ENCODE data around the gene GAB2. TPM values are rescaled to one million over a fixed set of nuclear protein-coding genes. Genes with fewer than 3 reads are reported as not detected.
"Not testable (repeated sequence)": the region's sequence is repeated elsewhere in the genome, so short reads cannot be mapped to it uniquely, and the experiment has no call there.

Gene GAB2
- total RNA-seq, 1 experiment from 2014 or later, result 10.0 TPM

DNA sequence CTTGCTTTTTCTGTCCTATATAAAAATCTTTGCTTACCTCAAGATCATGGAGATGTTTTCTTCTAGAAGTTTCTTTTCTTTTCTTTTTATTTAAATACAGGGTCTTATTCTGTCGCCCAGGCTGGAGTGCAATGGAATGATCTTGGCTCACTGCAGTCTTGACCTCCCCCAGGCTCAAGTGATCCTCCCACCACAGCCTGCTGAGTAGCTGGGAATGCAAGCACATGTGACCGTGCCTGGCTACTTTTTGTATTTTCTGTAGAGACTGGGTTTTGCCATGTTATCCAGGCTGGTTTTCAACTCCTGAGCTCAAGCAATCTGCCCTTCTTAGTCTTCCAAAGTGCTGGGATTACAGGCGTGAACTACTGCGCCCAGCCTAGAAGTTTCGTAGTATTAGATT lies 183.6 kb downstream of the GAB2 start:
- H3K4me1 ChIP-seq (ENCODE audit: control insufficient read depth, insufficient read depth, low read length), result no peaks in the 10 kb centered on the region
- in situ Hi-C loops (cut with HindIII; ENCODE audit: low pct_unique_long_range_greater_than_20kb, low sequenced_read_pairs) (no loop called here), intact Hi-C loops (cut with micrococcal nuclease; ENCODE audit: unreplicated experiment) (no loop called here)
- no peaks in the 10 kb centered on the region for H3K9me3 ChIP-seq (ENCODE audit: control insufficient read depth, insufficient read depth, low read depth, low read length)
- ChIA-PET POLR2A (no interaction called here), CTCF (no interaction called here)
- no peak overlapping the region for H3K27ac ChIP-seq (ENCODE audit: low read length)
- BruUV-seq (replicated peaks), result no TSS peak
- DNase-seq (ENCODE audit: low read depth, low spot score), result no peak
- TF ChIP-seq, protein P1, sequence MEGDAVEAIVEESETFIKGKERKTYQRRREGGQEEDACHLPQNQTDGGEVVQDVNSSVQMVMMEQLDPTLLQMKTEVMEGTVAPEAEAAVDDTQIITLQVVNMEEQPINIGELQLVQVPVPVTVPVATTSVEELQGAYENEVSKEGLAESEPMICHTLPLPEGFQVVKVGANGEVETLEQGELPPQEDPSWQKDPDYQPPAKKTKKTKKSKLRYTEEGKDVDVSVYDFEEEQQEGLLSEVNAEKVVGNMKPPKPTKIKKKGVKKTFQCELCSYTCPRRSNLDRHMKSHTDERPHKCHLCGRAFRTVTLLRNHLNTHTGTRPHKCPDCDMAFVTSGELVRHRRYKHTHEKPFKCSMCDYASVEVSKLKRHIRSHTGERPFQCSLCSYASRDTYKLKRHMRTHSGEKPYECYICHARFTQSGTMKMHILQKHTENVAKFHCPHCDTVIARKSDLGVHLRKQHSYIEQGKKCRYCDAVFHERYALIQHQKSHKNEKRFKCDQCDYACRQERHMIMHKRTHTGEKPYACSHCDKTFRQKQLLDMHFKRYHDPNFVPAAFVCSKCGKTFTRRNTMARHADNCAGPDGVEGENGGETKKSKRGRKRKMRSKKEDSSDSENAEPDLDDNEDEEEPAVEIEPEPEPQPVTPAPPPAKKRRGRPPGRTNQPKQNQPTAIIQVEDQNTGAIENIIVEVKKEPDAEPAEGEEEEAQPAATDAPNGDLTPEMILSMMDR (IDR thresholded peaks at IDR 0.05), result no peak
- TF ChIP-seq TCF7L2 (IDR thresholded peaks at IDR 0.05; ENCODE audit: low read depth, low read length), result no peak
- TF ChIP-seq, protein P2, sequence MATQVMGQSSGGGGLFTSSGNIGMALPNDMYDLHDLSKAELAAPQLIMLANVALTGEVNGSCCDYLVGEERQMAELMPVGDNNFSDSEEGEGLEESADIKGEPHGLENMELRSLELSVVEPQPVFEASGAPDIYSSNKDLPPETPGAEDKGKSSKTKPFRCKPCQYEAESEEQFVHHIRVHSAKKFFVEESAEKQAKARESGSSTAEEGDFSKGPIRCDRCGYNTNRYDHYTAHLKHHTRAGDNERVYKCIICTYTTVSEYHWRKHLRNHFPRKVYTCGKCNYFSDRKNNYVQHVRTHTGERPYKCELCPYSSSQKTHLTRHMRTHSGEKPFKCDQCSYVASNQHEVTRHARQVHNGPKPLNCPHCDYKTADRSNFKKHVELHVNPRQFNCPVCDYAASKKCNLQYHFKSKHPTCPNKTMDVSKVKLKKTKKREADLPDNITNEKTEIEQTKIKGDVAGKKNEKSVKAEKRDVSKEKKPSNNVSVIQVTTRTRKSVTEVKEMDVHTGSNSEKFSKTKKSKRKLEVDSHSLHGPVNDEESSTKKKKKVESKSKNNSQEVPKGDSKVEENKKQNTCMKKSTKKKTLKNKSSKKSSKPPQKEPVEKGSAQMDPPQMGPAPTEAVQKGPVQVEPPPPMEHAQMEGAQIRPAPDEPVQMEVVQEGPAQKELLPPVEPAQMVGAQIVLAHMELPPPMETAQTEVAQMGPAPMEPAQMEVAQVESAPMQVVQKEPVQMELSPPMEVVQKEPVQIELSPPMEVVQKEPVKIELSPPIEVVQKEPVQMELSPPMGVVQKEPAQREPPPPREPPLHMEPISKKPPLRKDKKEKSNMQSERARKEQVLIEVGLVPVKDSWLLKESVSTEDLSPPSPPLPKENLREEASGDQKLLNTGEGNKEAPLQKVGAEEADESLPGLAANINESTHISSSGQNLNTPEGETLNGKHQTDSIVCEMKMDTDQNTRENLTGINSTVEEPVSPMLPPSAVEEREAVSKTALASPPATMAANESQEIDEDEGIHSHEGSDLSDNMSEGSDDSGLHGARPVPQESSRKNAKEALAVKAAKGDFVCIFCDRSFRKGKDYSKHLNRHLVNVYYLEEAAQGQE (IDR thresholded peaks at IDR 0.05; ENCODE audit: insufficient read depth in 1 of 2, low read depth in 2 of 2, low read length in 1 of 2), result no peak
- no peak for TF ChIP-seq SIN3A (IDR thresholded peaks at IDR 0.05; ENCODE audit: borderline replicate concordance, insufficient read depth, low read depth, low read length)
- no peak for TF ChIP-seq POLR2AphosphoS5 (IDR thresholded peaks at IDR 0.05; ENCODE audit: low read depth, low read length)
- no peak overlapping the region for H3K4me3 ChIP-seq (ENCODE audit: low read depth in 2 of 2, low read length in 2 of 2)
- H3K36me3 ChIP-seq (ENCODE audit: control insufficient read depth, insufficient read depth, low read length), result no peaks in the 10 kb centered on the region
- no peak for ATAC-seq
- H3K27me3 ChIP-seq (ENCODE audit: control insufficient read depth, insufficient read depth, low read length), result no peaks in the 10 kb centered on the region

DNA sequence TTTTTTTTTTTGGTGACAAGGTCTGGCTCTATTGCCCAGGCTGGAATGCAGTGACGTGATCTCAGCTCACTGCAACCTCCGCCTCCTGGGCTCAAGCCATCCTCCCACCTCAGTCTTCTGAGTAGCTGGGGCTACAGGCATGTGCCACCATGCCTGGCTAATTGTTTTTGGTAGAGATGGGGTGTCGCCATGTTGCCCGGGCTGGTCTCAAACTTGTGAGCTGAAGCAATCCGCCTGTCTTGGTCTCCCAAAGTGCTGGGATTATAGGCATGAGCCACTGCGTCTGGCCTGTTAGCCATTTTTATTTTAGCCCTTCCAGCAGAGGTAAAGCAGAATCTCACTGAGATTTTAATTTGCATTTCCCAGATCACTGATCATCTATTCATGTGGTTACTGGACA lies 184.6 kb downstream of the GAB2 start:
- intact Hi-C loops (cut with micrococcal nuclease; ENCODE audit: unreplicated experiment); H3K9me3 ChIP-seq (ENCODE audit: control insufficient read depth, insufficient read depth, low read depth, low read length); ATAC-seq; CTCF ChIA-PET; H3K27ac ChIP-seq (ENCODE audit: low read length); H3K4me1 ChIP-seq (ENCODE audit: control insufficient read depth, insufficient read depth, low read length); H3K4me3 ChIP-seq (ENCODE audit: low read depth in 2 of 2, low read length in 2 of 2); BruUV-seq (replicated peaks); in situ Hi-C loops (cut with HindIII; ENCODE audit: low pct_unique_long_range_greater_than_20kb, low sequenced_read_pairs); H3K27me3 ChIP-seq (ENCODE audit: control insufficient read depth, insufficient read depth, low read length); H3K36me3 ChIP-seq (ENCODE audit: control insufficient read depth, insufficient read depth, low read length); DNase-seq (ENCODE audit: low read depth, low spot score): not testable (repeated sequence)
- POLR2A ChIA-PET, result interaction anchor here (0.6 kb wide), 1 partner anchor 204 kb away, joined by 4 read pairs; no protein-coding TSS in a partner anchor

DNA sequence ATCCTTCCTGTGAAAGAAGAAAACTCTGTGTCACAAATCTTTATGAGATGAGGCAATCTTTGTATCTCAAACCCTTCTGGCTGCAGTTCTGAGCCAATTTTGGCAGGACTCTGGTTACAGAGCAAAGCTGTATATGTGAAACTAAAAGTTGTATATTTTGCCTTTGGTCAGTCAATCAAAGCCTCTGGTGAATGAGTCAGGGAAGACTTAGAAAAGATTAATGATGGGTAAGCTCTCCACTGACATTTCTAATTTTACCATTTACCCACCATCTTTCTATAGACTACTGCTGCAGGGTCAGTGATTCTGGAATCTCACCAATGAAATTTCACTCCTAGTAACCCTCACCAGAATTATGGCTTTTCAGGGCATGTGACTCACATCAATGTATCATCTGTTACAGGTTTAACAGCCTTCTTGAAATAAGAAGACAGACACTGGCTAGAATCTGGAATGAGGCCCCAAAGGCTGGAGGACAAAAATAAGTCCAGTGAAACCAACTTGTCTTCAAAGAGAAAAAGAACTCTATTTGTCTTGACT lies 185.6 kb downstream of the GAB2 start:
- intact Hi-C loops (cut with micrococcal nuclease; ENCODE audit: unreplicated experiment), result no loop called here
- no peak for TF ChIP-seq POLR2AphosphoS5 (IDR thresholded peaks at IDR 0.05; ENCODE audit: low read depth, low read length)
- TF ChIP-seq TCF7L2 (IDR thresholded peaks at IDR 0.05; ENCODE audit: low read depth, low read length), result no peak
- TF ChIP-seq, protein P2 (IDR thresholded peaks at IDR 0.05; ENCODE audit: insufficient read depth in 1 of 2, low read depth in 2 of 2, low read length in 1 of 2), result no peak
- TF ChIP-seq, protein P1 (IDR thresholded peaks at IDR 0.05), result no peak
- no peak for TF ChIP-seq SIN3A (IDR thresholded peaks at IDR 0.05; ENCODE audit: borderline replicate concordance, insufficient read depth, low read depth, low read length)
- Histone ChIP-seq H3K27ac (ENCODE audit: low read length) (no peak overlapping the region), H3K4me3 (ENCODE audit: low read depth in 2 of 2, low read length in 2 of 2) (no peak overlapping the region), H3K27me3 (ENCODE audit: control insufficient read depth, insufficient read depth, low read length) (no peaks in the 10 kb centered on the region), H3K9me3 (ENCODE audit: control insufficient read depth, insufficient read depth, low read depth, low read length) (no peaks in the 10 kb centered on the region), H3K4me1 (ENCODE audit: control insufficient read depth, insufficient read depth, low read length) (no peaks in the 10 kb centered on the region), H3K36me3 (ENCODE audit: control insufficient read depth, insufficient read depth, low read length) (no peaks in the 10 kb centered on the region)
- ATAC-seq, result no peak
- no TSS peak for BruUV-seq (replicated peaks)
- no peak for DNase-seq (ENCODE audit: low read depth, low spot score)
- ChIA-PET CTCF (no interaction called here), POLR2A (interaction anchor here (0.6 kb wide), 1 partner anchor 205 kb away, joined by 4 read pairs; no protein-coding TSS in a partner anchor)
- in situ Hi-C loops (cut with HindIII; ENCODE audit: low pct_unique_long_range_greater_than_20kb, low sequenced_read_pairs), result no loop called here
